Measurements from ENCODE around the gene DGKG. TPM values are rescaled to one million over a fixed set of nuclear protein-coding genes. Genes with fewer than 3 reads are reported as not detected.

The DGKG gene
- total RNA-seq, 1 donor from 2014 or later, result 0.54 TPM

DNA sequence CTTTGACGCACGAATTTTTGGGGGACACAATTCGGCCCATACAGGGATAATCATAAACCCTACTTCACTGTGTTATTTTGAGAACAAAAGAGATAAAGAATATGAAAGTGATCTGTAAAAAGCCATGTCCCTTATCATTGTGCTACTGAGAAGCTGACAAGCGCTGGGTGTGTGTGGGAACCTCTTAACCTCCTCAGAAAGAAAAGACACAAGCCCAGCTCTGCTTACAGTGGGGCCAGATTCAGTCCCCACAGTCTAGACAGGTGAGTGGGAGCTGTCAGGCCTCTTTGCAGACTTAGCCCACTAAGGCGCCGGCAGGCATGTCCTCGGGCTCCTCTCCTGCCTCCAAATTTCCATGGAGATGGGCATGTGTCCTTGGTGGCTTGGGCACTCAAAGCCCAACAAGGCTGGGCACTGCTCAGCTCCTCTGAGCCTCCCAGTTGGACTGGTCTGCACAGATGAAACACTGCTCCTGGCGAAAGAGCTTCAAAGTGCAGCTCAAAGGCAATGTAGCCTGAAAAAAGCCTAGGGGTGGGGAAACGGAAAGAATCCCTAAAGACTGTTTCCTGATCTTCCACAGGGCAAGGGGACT lies 188.7 kb downstream of the DGKG start:
- TF ChIP-seq CTCF (IDR thresholded peaks at IDR 0.05; ENCODE audit: unreplicated experiment), result no peak
- no peaks in the 10 kb centered on the region for H3K36me3 Mint-ChIP-seq (ENCODE audit: low read depth, unreplicated experiment)
- no peak overlapping the region for H3K4me3 Mint-ChIP-seq (ENCODE audit: unreplicated experiment)
- H3K27me3 Mint-ChIP-seq (ENCODE audit: unreplicated experiment), result peaks cover 6% of the 10 kb centered on the region
- H3K9me3 Mint-ChIP-seq (ENCODE audit: unreplicated experiment), result no peaks in the 10 kb centered on the region
- H3K27ac Mint-ChIP-seq (ENCODE audit: unreplicated experiment), result no peak overlapping the region
- H3K4me1 Mint-ChIP-seq (ENCODE audit: unreplicated experiment), result peaks cover 21% of the 10 kb centered on the region
- DNase-seq (ENCODE audit: low spot score), result no peak

DNA sequence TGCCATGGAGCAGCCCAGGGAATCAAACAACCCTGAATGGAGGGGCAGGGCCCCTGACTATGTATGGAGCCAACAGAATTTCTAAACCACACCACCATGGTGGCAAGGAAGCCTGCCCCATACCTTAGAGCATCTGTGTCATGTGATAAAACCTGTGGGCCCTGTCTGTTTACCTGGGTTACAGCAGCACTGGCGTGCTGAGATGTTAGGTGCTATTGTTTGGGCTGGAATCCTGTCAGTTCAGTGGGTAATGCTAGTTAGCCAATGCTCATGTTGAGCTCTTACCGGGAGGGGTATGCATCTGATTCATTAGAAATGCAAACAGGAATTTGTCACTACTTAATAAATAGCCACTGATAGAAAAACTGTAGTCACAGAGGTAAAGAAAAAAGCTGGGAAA lies 189.7 kb downstream of the DGKG start:
- no peaks in the 10 kb centered on the region for H3K36me3 Mint-ChIP-seq (ENCODE audit: low read depth, unreplicated experiment)
- peaks cover 25% of the 10 kb centered on the region for H3K4me1 Mint-ChIP-seq (ENCODE audit: unreplicated experiment)
- DNase-seq (ENCODE audit: low spot score), result no peak
- no peak for TF ChIP-seq CTCF (IDR thresholded peaks at IDR 0.05; ENCODE audit: unreplicated experiment)
- H3K27ac Mint-ChIP-seq (ENCODE audit: unreplicated experiment), result no peak overlapping the region
- peaks cover 4% of the 10 kb centered on the region for H3K27me3 Mint-ChIP-seq (ENCODE audit: unreplicated experiment)
- H3K9me3 Mint-ChIP-seq (ENCODE audit: unreplicated experiment), result no peaks in the 10 kb centered on the region
- H3K4me3 Mint-ChIP-seq (ENCODE audit: unreplicated experiment), result no peak overlapping the region

GRCh38 chr3:186171521-186171920 lies 190.5 kb downstream of the DGKG start:
- no peak for DNase-seq (ENCODE audit: low spot score)
- Mint-ChIP-seq H3K27me3 (ENCODE audit: unreplicated experiment) (peaks cover 4% of the 10 kb centered on the region), H3K9me3 (ENCODE audit: unreplicated experiment) (no peaks in the 10 kb centered on the region), H3K4me1 (ENCODE audit: unreplicated experiment) (peaks cover 27% of the 10 kb centered on the region), H3K36me3 (ENCODE audit: low read depth, unreplicated experiment) (no peaks in the 10 kb centered on the region), H3K4me3 (ENCODE audit: unreplicated experiment) (no peak overlapping the region), H3K27ac (ENCODE audit: unreplicated experiment) (no peak overlapping the region)
- no peak for TF ChIP-seq CTCF (IDR thresholded peaks at IDR 0.05; ENCODE audit: unreplicated experiment)

DNA sequence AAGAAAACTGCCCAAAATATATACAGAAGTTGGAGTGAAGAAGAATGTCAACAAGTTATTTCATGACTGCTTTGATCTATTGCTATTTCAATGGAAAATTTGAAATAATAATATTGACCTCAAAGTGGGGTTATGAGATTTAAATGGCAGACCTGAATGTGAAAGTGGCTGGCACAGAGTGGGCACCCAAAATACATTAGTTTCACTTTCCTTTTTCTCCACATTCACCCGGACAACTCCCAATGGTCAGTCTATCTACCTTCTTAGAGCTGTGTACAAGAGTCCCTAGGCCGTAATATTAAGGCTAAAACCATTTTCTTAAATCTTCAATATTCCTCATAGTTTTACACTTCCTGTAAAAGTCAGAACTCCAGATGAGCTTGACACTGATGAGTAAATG lies 191.5 kb downstream of the DGKG start:
- no peaks in the 10 kb centered on the region for H3K9me3 Mint-ChIP-seq (ENCODE audit: unreplicated experiment)
- no peak for TF ChIP-seq CTCF (IDR thresholded peaks at IDR 0.05; ENCODE audit: unreplicated experiment)
- peaks cover 31% of the 10 kb centered on the region for H3K4me1 Mint-ChIP-seq (ENCODE audit: unreplicated experiment)
- H3K27ac Mint-ChIP-seq (ENCODE audit: unreplicated experiment), result no peak overlapping the region
- no peak for DNase-seq (ENCODE audit: low spot score)
- peaks cover 4% of the 10 kb centered on the region for H3K27me3 Mint-ChIP-seq (ENCODE audit: unreplicated experiment)
- H3K36me3 Mint-ChIP-seq (ENCODE audit: low read depth, unreplicated experiment), result no peaks in the 10 kb centered on the region
- H3K4me3 Mint-ChIP-seq (ENCODE audit: unreplicated experiment), result no peak overlapping the region

GRCh38 chr3:186169379-186169778 lies 192.7 kb downstream of the DGKG start:
- peaks cover 8% of the 10 kb centered on the region for H3K27me3 Mint-ChIP-seq (ENCODE audit: unreplicated experiment)
- no peaks in the 10 kb centered on the region for H3K36me3 Mint-ChIP-seq (ENCODE audit: low read depth, unreplicated experiment)
- TF ChIP-seq CTCF (IDR thresholded peaks at IDR 0.05; ENCODE audit: unreplicated experiment), result no peak
- no peak for DNase-seq (ENCODE audit: low spot score)
- H3K9me3 Mint-ChIP-seq (ENCODE audit: unreplicated experiment), result no peaks in the 10 kb centered on the region
- H3K4me1 Mint-ChIP-seq (ENCODE audit: unreplicated experiment), result peaks cover 21% of the 10 kb centered on the region
- no peak overlapping the region for H3K4me3 Mint-ChIP-seq (ENCODE audit: unreplicated experiment)
- no peak overlapping the region for H3K27ac Mint-ChIP-seq (ENCODE audit: unreplicated experiment)

All from endothelial cell (in vitro differentiated cells).